GM18517 (cell line): ENCODE results near the gene CD22.

Experiments
- ATAC-seq: cut with Tn5 transposase; IDR thresholded peaks from one replicate; pipeline ENCODE4 v1.9.1; 2021; ENCODE audit warnings: mild to moderate bottlenecking, moderate library complexity; ENCODE audit not compliant: unreplicated experiment

CD22 gene

DNA sequence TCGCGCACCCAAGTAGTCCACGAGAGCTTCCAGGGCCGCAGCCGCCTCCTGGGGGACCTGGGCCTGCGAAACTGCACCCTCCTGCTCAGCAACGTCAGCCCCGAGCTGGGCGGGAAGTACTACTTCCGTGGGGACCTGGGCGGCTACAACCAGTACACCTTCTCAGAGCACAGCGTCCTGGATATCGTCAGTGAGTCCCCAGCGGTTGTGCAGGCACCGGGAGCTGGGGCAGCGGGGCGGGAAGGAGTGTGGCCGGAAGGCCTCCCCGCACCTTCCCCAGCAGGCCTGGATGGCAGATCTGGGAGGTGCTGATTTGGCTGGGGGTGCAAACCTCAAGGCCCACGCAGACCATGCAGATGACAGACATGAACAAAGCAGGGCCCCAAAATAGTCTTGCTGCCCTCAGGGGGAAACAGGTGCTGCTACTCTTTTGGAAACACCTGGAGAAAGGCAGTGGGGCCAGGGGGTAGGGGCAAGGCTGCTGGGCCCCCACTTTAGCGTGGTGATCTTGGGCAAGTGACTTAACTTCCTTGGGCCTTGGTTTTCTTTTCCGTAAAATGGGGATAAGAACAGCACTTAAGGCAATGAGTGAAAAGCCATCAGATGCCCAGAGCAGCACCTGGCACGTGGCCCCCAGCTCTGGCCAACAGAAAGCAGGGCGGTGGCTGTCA lies 33.1 kb upstream of the CD22 start:
- ATAC-seq: no peak

DNA sequence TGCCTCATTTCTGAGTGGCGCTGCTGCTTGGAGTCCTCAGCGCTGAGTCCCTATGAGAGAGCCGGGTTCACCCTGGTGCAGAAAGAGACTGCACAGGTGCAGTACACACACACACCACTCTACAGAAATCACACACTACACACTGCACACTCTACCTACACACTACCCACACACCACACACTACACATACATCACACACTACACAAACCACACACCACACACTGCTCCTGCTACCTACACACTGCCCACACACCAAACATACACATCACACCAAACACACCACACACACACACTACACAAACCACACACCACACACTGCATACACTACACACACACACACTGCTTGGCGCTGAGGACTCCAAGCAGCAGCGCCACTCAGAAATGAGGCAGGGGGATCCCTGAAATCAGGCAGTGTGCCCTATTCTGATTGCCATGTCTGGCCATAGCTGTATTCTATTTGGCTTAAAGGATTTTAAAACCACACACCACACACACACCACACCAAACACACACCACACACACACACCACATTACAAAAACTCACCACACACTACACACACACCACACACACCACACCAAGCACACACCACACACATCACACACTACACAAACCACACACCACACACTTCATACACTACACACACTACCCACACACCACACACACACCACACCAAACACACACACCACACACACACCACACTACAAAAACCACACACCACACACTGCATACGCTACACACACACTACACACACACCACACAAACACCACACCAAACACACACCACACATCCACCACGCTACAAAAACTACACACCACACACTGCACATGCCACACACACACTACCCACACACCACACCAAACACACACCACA lies 32.1 kb upstream of the CD22 start:
- ATAC-seq: no peak

DNA sequence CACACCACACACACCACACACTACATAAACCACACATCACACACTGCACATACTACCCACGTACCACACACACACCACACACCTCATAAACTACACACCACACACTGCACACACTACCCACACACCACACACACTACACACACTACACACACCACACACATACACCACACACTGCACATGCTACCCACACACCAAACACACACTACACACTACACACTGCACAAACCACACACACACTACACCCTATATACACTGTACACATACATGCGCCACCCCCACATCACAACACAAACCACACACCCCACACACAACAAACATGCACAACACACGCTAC lies 31.5 kb upstream of the CD22 start:
- no peak for ATAC-seq

DNA sequence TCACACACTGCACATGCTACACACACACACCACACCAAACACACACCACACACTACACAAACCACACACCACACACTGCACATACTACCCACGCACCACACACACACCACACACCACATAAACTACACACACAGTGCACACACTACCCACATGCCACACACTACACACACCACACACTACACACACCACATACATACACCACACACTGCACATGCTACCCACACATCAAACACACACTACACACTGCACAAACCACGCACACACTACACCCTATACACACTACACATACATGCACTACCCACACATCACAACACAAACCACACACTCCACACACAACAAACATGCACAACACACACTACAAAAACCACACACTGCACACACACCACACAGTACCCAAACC lies 31.1 kb upstream of the CD22 start:
- ATAC-seq: no peak

DNA sequence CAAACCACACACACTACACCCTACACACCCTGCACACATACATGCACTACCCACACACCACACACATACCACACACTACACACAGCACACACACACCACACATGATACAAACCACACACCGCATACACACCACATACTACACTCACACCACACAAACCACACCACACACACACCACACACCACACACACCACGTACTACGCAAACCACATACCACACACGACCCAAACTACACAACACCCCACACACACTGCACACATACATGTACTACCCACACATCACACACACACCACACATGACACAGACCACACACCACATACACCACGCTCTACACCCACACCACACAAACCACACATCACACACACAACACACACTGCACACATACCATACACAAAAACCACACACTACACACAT lies 30.4 kb upstream of the CD22 start:
- no peak for ATAC-seq

DNA sequence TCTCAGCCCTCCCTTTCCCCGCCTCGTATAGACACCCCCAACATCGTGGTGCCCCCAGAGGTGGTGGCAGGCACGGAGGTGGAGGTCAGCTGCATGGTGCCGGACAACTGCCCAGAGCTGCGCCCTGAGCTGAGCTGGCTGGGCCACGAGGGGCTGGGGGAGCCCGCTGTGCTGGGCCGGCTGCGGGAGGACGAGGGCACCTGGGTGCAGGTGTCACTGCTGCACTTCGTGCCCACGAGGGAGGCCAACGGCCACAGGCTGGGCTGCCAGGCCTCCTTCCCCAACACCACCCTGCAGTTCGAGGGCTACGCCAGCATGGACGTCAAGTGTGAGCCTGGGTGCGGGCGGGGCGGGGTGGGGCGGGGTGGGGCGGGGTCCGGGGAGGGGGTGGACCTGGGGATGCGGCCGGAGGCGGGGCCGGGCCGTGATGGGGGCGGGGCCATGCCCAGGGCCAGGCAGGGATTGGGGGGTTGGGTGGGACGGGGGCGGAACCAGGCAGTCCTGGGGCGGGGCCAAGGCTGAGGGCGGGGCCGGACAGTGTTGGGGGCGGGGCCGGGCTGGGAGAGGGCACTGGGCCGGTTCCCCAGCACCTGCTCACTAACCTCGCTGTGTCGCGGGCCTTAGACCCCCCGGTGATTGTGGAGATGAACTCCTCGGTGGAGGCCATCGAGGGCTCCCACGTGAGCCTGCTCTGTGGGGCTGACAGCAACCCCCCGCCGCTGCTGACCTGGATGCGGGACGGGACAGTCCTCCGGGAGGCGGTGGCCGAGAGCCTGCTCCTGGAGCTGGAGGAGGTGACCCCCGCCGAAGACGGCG lies 29.3 kb upstream of the CD22 start:
- ATAC-seq: no peak

DNA sequence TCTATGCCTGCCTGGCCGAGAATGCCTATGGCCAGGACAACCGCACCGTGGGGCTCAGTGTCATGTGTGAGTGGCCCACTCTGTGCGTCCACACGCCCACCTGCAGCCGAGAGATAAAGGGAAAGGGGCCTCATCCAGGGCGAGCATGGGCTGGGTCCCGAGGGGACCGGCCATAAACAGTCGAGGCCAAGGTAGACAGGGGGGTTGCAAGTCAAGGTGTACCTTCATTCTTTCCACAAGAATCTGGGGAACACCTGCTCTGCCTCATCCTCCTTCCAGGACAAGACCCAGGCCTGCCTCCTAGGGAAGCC lies 28.7 kb upstream of the CD22 start:
- ATAC-seq: no peak

DNA sequence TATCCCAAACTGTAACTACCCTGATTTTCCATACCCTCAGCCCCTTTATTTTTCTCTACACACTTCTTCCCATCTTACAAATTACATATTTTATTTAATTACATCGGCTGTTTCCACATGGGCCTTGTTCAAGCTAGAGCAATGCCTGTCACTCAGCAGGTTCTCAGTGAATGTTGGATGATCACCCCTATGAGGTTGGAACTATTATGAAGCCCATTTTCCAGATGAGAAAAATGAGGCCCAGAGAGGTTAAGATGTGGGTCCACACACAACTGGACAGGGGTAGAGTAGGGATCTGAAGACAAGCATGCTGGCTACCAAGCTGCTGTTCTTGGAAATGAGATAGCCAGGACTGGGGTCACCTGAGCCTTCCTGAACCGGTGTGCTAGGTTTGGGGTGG lies 27.0 kb upstream of the CD22 start:
- no peak for ATAC-seq

DNA sequence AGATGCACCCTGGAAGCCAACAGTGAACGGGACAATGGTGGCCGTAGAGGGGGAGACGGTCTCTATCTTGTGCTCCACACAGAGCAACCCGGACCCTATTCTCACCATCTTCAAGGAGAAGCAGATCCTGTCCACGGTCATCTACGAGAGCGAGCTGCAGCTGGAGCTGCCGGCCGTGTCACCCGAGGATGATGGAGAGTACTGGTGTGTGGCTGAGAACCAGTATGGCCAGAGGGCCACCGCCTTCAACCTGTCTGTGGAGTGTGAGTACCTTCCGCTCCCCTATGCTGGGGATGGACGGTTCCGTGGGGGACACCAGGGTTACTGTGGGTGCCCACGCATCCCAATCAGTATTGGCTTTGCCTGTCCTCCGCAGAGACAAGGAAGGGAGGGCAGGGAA lies 26.5 kb upstream of the CD22 start:
- ATAC-seq: no peak

DNA sequence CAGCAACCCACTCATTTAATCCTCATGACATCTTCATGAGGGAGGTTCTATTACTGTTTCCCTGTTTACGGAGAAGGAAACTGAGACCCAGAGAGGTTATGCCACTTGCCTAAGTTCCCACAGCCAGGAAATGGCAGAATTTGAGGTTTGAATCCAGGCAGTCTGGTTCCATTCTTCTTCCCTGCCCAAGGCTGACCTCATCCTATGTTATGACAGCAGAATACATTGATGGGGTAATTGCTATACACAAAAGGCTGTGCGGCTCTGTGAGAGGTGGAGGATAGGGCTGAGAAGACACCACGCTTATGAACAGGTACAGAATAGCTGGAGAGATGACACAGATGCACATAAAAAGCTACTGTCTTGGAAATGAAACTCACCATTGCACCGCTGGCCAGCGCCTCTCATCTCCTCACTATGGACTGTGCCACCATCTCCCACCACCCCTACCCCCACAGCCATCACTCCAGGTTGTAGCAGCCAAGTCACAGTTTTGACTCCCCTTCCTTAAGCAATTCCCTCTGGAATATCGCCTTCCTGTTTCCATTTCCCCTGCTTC lies 25.6 kb upstream of the CD22 start:
- no peak for ATAC-seq

DNA sequence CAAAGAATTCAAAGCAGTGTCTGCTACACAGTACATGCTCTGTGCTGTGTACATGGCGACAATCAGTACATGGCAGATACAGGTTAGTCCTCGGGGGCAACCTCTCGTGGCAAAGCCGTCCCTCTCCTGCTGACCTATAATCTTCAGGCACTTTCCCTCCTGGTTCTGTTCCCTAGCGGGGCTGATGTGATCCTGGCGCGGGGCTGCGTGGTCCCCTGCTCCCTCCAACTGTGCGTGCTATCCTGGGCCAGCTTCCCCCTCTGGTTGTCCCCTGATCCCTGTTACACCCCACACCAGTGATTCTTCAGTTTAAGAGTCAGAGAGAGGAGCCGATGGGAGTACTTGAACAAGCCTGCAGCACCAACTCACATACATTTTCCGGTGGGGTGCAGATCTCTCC lies 25.0 kb upstream of the CD22 start:
- no peak for ATAC-seq

DNA sequence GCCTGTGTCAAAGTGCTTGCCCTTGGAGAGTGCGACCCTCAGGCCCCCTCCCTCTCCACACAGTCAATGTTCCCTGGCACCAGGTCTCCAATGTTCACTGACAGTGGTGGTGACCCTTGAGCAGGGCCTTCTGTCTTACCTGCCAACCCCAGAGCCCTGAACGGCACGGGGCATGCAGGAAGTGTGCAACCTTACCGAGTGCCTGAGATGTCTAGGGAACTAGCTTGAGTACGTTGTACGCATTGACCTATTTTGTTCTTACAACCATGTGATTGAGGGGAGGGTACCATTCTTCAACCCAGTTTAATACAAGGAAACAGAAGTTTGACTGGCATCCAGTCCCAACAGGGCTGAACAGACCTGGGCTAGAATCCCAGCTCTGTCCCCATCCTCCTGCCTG lies 23.8 kb upstream of the CD22 start:
- ATAC-seq: no peak

DNA sequence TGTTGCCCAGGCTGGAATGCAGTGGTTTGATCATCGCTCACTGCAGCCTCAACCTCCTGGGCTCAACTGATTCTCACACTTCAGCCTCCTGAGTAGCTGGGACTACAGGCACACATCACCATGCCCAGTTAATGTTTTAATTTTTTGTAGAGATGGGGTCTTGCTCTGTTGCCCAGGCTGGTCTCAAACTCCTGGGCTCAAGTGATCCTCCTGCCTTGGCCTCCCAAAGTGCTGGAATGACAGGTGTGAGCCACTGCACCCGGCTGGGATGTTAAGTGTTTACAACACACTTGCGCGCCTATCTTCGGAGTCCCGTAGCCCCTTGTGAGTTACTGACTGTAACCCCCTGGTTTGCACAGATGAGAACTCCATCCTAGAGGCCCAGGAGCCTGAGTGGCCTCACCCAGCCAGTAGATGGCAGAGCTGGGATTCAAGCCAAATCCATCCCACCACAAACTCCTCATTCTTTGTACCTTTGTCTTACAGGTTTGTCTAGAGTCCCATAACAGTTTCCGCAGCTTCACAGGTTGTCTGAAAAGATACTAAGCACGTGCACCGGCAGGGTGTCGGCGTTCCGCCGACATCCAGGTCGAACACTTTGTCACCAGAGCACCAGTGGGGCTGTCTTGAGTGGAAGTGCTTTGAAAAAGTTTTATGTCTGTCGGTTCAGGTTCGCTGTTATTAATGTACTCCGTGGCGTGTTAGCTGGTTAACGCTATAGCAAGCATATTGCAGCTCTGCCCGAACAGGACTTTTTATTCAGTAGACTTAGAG lies 22.3 kb upstream of the CD22 start:
- no peak for ATAC-seq

DNA sequence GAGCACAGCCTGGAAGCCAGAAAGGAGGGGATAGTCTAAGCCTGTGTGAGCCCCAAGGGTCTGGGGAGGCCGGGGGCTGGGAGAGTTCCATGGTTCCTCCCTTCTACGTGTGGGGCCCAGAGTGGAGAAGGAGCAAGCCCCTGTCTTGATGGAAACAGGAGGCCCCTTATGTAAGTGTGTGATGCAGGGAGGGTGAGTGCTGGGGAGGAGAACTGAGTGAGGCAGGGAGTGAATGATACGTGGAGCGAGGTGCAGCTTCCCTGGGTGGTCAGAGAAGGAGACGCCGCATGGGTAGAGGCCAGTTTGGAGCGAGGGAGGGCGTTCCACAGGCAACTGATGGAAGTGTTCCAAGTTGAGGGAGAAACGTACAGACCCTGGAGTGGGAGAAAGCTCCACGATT lies 21.1 kb upstream of the CD22 start:
- ATAC-seq: no peak

DNA sequence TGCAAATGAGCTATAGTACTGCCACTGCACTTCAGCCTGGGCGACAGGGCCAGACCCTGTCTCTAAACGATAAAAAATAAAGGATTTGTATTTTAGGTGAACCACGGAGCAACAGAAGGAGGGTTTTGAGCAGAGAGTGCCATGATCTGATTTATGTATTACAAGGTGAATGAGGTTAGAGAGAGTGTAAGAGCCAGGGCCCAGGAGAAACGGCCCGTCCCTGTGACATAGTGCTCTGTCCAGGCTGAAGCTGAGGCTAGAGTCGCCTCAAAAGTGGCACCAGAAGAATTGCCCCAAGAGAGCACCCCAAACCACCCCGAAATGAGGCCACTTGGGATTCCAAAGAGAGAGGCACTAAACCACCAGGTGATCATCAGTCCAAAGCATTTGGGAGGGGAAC lies 20.1 kb upstream of the CD22 start:
- no peak for ATAC-seq

DNA sequence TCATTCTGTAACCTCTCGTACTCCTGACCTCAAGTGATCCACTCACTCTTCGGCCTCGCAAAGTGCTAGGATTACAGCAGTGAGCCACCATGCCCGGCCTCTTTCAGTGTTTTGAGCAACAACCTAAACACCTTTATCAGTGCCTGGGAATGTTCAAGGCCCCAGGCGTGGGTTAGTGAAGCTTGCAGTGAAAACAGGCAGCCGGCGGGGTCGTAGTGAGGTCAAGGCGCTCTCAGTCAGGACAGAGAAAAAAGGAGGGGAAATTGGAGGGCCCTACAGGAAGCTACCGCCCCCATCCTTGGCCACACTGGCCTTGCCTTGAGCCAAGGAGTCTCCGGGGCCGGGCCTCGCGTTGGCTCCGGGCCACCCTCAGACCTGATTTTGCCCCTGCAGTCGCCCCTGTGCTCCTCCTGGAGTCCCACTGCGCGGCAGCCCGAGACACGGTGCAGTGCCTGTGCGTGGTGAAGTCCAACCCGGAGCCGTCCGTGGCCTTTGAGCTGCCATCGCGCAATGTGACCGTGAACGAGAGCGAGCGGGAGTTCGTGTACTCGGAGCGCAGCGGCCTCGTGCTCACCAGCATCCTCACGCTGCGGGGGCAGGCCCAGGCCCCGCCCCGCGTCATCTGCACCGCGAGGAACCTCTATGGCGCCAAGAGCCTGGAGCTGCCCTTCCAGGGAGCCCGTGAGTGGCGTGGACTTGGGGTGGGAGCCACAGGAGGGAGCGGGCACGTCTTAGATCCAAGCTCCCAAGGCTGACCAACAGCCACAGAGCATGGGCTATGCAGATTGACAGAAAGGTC lies 19.3 kb upstream of the CD22 start:
- no peak for ATAC-seq

DNA sequence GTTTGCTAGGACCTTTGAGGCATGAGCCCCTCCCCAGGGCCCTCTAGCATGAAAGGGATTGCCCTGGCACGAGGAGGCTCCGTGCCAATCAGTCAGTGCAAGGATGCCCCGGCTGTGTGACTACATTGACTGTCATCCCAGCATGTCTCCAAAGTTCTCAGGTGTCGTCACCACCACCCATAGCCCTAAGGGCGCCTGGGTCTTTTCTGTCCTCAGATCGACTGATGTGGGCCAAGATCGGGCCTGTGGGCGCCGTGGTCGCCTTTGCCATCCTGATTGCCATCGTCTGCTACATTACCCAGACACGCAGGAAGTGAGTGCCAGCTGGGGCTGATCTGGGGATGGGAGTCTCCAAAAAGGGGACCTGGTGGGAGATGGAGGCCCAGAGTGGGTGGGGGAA lies 18.7 kb upstream of the CD22 start:
- no peak for ATAC-seq

DNA sequence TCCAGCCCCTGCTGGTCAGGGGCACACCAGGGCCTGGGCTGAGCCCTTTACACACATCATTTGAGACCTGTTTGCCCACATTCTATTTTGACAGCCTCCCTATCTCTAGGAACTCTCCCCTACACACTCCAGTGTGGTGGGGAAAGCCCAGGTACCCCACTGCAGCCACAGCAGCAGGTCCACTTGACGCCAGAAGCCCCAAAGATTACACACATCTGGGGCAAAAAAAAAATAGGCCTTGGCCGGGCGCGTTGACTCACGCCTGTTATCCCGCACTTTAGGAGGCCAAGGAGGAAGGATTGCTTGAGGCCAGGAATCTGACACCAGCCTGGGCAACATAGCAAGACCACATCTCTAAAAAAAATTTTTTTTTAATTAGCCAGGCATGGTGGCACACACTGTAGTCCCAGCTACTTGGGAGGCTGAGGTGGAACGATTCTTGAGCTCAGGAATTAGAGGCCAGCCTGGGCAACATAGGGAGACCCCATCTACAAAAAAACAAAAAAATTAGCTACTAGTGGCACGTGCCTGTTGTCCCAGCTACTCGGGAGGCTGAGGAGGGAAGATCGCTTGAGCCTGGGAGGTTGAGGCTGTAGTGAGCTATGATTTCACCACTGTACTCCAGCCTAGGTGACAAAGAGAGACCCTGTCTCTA lies 18.0 kb upstream of the CD22 start:
- ATAC-seq: no peak

DNA sequence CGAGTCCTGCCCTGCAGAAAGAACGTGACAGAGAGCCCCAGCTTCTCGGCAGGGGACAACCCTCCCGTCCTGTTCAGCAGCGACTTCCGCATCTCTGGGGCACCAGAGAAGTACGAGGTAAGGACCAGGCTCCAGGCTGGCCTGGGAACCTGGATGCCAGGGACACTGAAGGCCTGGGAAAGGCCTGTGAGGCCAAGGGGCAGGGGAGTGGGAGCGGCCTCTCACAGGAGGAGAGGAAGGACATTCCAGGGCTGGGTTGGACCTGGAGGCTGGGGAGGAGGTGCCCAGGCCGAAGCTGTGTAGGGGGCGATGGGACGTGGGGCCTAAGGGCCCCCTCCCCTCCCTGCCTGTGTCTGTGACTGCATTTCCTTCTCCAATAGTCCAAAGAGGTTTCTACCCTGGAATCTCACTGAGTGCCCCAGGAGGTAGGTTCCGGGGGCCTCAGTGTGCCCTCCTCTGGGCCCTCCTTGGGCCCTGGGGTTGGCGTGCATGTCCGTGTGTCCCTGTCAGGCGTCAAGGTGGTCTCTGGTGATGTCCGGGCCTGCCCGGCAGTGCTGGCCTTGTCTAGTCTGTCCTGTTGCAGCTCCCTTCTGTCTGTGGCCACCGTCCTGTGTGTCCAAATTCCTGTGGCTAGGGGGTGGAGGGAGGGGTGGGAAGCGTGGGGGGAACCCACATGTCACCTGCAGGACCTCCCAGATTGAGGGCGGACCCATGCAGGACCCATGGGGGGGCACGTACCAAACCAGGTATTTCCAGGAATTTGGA lies 16.9 kb upstream of the CD22 start:
- ATAC-seq: no peak
